Ammon's horn (tissue), 1 donor: ENCODE results near the gene OLIG2.

Experiments
- DNase-seq: peaks from one replicate; pipeline ENCODE4 v3.0.0-alpha.2; 2016; ENCODE audit warnings: low spot score

The OLIG2 gene

GRCh38 chr21:33033094-33033951, 7.6 kb downstream of the OLIG2 start:
- DNase-seq, result no peak

- no peak for DNase-seq
Observed at GRCh38 chr21:33033961-33034413, 8.3 kb downstream of the OLIG2 start.

GRCh38 chr21:33035147-33035546, 9.4 kb downstream of the OLIG2 start:
- DNase-seq, result no peak

- peak; percentile 56 for DNase-seq
Observed at GRCh38 chr21:33036430-33037162, 10.9 kb downstream of the OLIG2 start.

- no peak for DNase-seq
Observed at GRCh38 chr21:33037501-33037900, 11.8 kb downstream of the OLIG2 start.

GRCh38 chr21:33039536-33039935, 13.8 kb downstream of the OLIG2 start:
- DNase-seq, result peak; percentile 95

GRCh38 chr21:33040215-33040614, 14.5 kb downstream of the OLIG2 start:
- no peak for DNase-seq

GRCh38 chr21:33041981-33042380, 16.2 kb downstream of the OLIG2 start:
- DNase-seq, result no peak

- DNase-seq, result no peak
Observed at GRCh38 chr21:33042812-33043211, 17.1 kb downstream of the OLIG2 start.

GRCh38 chr21:33046455-33046854, 20.7 kb downstream of the OLIG2 start:
- DNase-seq, result no peak

GRCh38 chr21:33047231-33047630, 21.5 kb downstream of the OLIG2 start:
- no peak for DNase-seq

GRCh38 chr21:33051925-33052324, 26.2 kb downstream of the OLIG2 start:
- peak; percentile 54 for DNase-seq

- DNase-seq, result no peak
Observed at GRCh38 chr21:33053951-33054350, 28.2 kb downstream of the OLIG2 start.

- no peak for DNase-seq
Observed at GRCh38 chr21:33055991-33056390, 30.3 kb downstream of the OLIG2 start.

- no peak for DNase-seq
Observed at GRCh38 chr21:33057385-33057940, 31.7 kb downstream of the OLIG2 start.

- peak; percentile 63 for DNase-seq
Observed at GRCh38 chr21:33058527-33058926, 32.8 kb downstream of the OLIG2 start.

- DNase-seq, result peak; percentile 21
Observed at GRCh38 chr21:33058957-33059356, 33.2 kb downstream of the OLIG2 start.

- DNase-seq, result peak; percentile 51
Observed at GRCh38 chr21:33059380-33059841, 33.7 kb downstream of the OLIG2 start.

- DNase-seq, result no peak
Observed at GRCh38 chr21:33061233-33061632, 35.5 kb downstream of the OLIG2 start.

GRCh38 chr21:33063375-33063883, 37.7 kb downstream of the OLIG2 start:
- DNase-seq, result no peak

- DNase-seq, result peak; percentile 16
Observed at GRCh38 chr21:33063907-33064622, 38.3 kb downstream of the OLIG2 start.
